GM08714 (cell line): ENCODE results near the gene GRAPL.
"Not testable (repeated sequence)": the region's sequence is repeated elsewhere in the genome, so short reads cannot be mapped to it uniquely, and the experiment has no call there.

Source experiments
- H3K4me3 ChIP-seq: fragments of 200-500 bp; sonication (Bioruptor generic); 2 replicates; pipeline ENCODE4 v1.5.1; 2014; ENCODE audit warnings: mild to moderate bottlenecking, low read length, inconsistent platforms

The GRAPL gene

GRCh38 chr17:19136605-19137004, 9.2 kb downstream of the GRAPL start:
- not testable (repeated sequence) for H3K4me3 ChIP-seq

GRCh38 chr17:19137959-19138358, 10.6 kb downstream of the GRAPL start:
- not testable (repeated sequence) for H3K4me3 ChIP-seq

GRCh38 chr17:19141366-19142155, 14.2 kb downstream of the GRAPL start:
- not testable (repeated sequence) for H3K4me3 ChIP-seq

GRCh38 chr17:19142419-19142818, 15.0 kb downstream of the GRAPL start:
- not testable (repeated sequence) for H3K4me3 ChIP-seq

- not testable (repeated sequence) for H3K4me3 ChIP-seq
These were observed 15.8 kb downstream of the GRAPL start for GRCh38 chr17:19143097-19143777.

- H3K4me3 ChIP-seq, result not testable (repeated sequence)
These were observed 17.0 kb downstream of the GRAPL start for GRCh38 chr17:19144373-19144772.

GRCh38 chr17:19145471-19145870, 18.1 kb downstream of the GRAPL start:
- H3K4me3 ChIP-seq, result not testable (repeated sequence)

- not testable (repeated sequence) for H3K4me3 ChIP-seq
These were observed 23.6 kb downstream of the GRAPL start for GRCh38 chr17:19150678-19151615.

- H3K4me3 ChIP-seq, result not testable (repeated sequence)
These were observed 30.2 kb downstream of the GRAPL start for GRCh38 chr17:19157628-19158027.

GRCh38 chr17:19158478-19158877, 31.1 kb downstream of the GRAPL start:
- not testable (repeated sequence) for H3K4me3 ChIP-seq

- H3K4me3 ChIP-seq, result not testable (repeated sequence)
These were observed 31.5 kb downstream of the GRAPL start for GRCh38 chr17:19158938-19159337.

- H3K4me3 ChIP-seq, result not testable (repeated sequence)
These were observed 34.1 kb downstream of the GRAPL start for GRCh38 chr17:19161308-19162107.

GRCh38 chr17:19162384-19163216, 35.2 kb downstream of the GRAPL start:
- not testable (repeated sequence) for H3K4me3 ChIP-seq

- not testable (repeated sequence) for H3K4me3 ChIP-seq
These were observed 47.0 kb downstream of the GRAPL start for GRCh38 chr17:19174422-19174821.

- not testable (repeated sequence) for H3K4me3 ChIP-seq
These were observed 48.0 kb downstream of the GRAPL start for GRCh38 chr17:19175410-19175809.

- not testable (repeated sequence) for H3K4me3 ChIP-seq
These were observed 53.9 kb downstream of the GRAPL start for GRCh38 chr17:19181040-19181875.

GRCh38 chr17:19187883-19188869, 60.8 kb downstream of the GRAPL start:
- H3K4me3 ChIP-seq, result not testable (repeated sequence)
